H1 (cell line): ENCODE data around the gene MRPL20. TPM values are rescaled to one million over a fixed set of nuclear protein-coding genes. Genes with fewer than 3 reads are reported as not detected.

Experiments
- CTCF ChIA-PET: fragments of 300-600 bp; sonication (Branson Sonifier 250); formaldehyde crosslinking; loops from one replicate; lab custom pipeline; 2021; ENCODE audit not compliant: partially characterized antibody; lab: Charles Lee
- POLR2A ChIA-PET: fragments of 300-600 bp; sonication (Branson Sonifier 250); formaldehyde crosslinking; loops from one replicate; lab custom pipeline; 2021; ENCODE audit warnings: inconsistent platforms; ENCODE audit not compliant: partially characterized antibody; lab: Charles Lee
- DNase-seq, 2 experiments: peaks; one replicate each; pipeline versions ENCODE4 v3.0.0 to v3.0.0-alpha.2; 2010 to 2022; ENCODE audit warnings: low spot score in 2 of 2, low read depth in 1 of 2, mixed read lengths in 1 of 2
- FAIRE-seq: peaks from 2 replicates; lab custom pipeline; 2011; peaks lifted over from hg19 to GRCh38; lab: Jason Lieb, UNC
- H2AFZ ChIP-seq: 2 replicates; pipeline ENCODE4 v1.8.1; 2012; ENCODE audit warnings: low read length, inconsistent platforms
- H2AK5ac ChIP-seq: 2 replicates; pipeline ENCODE4 v1.6.1; 2013; ENCODE audit warnings: low read depth, low read length
- H2BK120ac ChIP-seq: replicated peaks from 2 replicates; pipeline ENCODE3; 2013; ENCODE audit warnings: low read depth, low read length, inconsistent platforms
- H2BK12ac ChIP-seq: 2 replicates; pipeline ENCODE4 v1.6.1; 2013; ENCODE audit warnings: low read depth, low read length
- H2BK15ac ChIP-seq: 2 replicates; pipeline ENCODE4 v1.6.1; 2013; ENCODE audit warnings: low read length
- H2BK20ac ChIP-seq: 2 replicates; pipeline ENCODE4 v1.6.1; 2013; ENCODE audit warnings: low read length
- H2BK5ac ChIP-seq: 2 replicates; pipeline ENCODE4 v1.6.1; 2013; ENCODE audit warnings: low read depth, low read length
- H3K14ac ChIP-seq: 2 replicates; pipeline ENCODE4 v1.6.1; 2013; ENCODE audit warnings: inconsistent platforms; ENCODE audit not compliant: insufficient read length
- H3K18ac ChIP-seq: 2 replicates; pipeline ENCODE4 v1.6.1; 2013; ENCODE audit warnings: low read length; ENCODE audit errors: extremely low read depth
- H3K23ac ChIP-seq: 2 replicates; pipeline ENCODE4 v1.6.1; 2013; ENCODE audit warnings: inconsistent platforms; ENCODE audit not compliant: insufficient read length
- H3K23me2 ChIP-seq: 2 replicates; pipeline ENCODE4 v1.6.1; 2013; ENCODE audit warnings: low read depth, low read length
- H3K27ac ChIP-seq: 2 replicates; pipeline ENCODE4 v1.6.1; 2011; ENCODE audit warnings: low read depth, low read length, inconsistent platforms
- H3K27me3 ChIP-seq, 4 experiments: replicated peaks in 1 of 4; 1 replicate in 1 of 4; 2 replicates in 3 of 4; pipeline versions ENCODE4 v1.6.1 to v1.8.1; 2011 to 2013; ENCODE audit warnings: low read length in 3 of 4, mild to moderate bottlenecking in 3 of 4, inconsistent platforms in 2 of 4, mixed read lengths in 2 of 4, moderate library complexity in 1 of 4; ENCODE audit not compliant: control insufficient read depth in 3 of 4, insufficient read depth in 3 of 4; ENCODE audit errors: extremely low read depth in 1 of 4
- H3K36me3 ChIP-seq, 4 experiments: 2 replicates each; pipeline versions ENCODE4 v1.6.1 to v1.8.1; 2011 to 2013; ENCODE audit warnings: mild to moderate bottlenecking in 4 of 4, low read length in 3 of 4, moderate library complexity in 2 of 4, control low read depth in 1 of 4, inconsistent platforms in 1 of 4; ENCODE audit not compliant: insufficient read depth in 4 of 4, control insufficient read depth in 2 of 4
- H3K4ac ChIP-seq: replicated peaks from 2 replicates; pipeline ENCODE3; 2013; ENCODE audit warnings: low read length, low read depth, mixed read lengths, inconsistent platforms; ENCODE audit not compliant: insufficient read length
- H3K4me1 ChIP-seq, 4 experiments: replicated peaks in 1 of 4; 1 replicate in 1 of 4; 2 replicates in 3 of 4; pipeline versions ENCODE4 v1.6.1 to v1.8.1; 2011 to 2013; ENCODE audit warnings: low read length in 3 of 4, inconsistent platforms in 2 of 4, mixed read lengths in 1 of 4; ENCODE audit not compliant: insufficient read depth in 4 of 4, control insufficient read depth in 3 of 4
- H3K4me2 ChIP-seq, 2 experiments: 2 replicates each; pipeline versions ENCODE4 v1.6.1 to v1.8.1; 2011 to 2013; ENCODE audit warnings: low read depth in 2 of 2, low read length in 2 of 2, control low read depth in 1 of 2, inconsistent platforms in 1 of 2, mild to moderate bottlenecking in 1 of 2; ENCODE audit not compliant: insufficient read depth in 1 of 2
- H3K4me3 ChIP-seq, 4 experiments: fragments of 200-600, 300-600 bp in 1 of 4; sonication (generic), shearing (Covaris generic), sonication (Bioruptor Twin) in 1 of 4; 2 replicates each; pipeline versions ENCODE4 v1.5.1 to v1.8.1; 2011 to 2016; ENCODE audit warnings: low read length in 4 of 4, low read depth in 3 of 4, control low read depth in 2 of 4, inconsistent platforms in 2 of 4, mild to moderate bottlenecking in 2 of 4, mixed read lengths in 1 of 4, moderate library complexity in 1 of 4; ENCODE audit not compliant: insufficient read depth in 2 of 4; ENCODE audit errors: extremely low read depth in 1 of 4
- H3K56ac ChIP-seq: replicated peaks from 2 replicates; pipeline ENCODE3; 2013; ENCODE audit warnings: low read depth, mild to moderate bottlenecking, mixed read lengths, low read length, inconsistent platforms; ENCODE audit not compliant: insufficient read length
- H3K79me1 ChIP-seq: 2 replicates; pipeline ENCODE4 v1.6.1; 2013; ENCODE audit warnings: low read depth, low read length, control low read depth
- H3K79me2 ChIP-seq, 2 experiments: 2 replicates each; pipeline versions ENCODE4 v1.6.1 to v1.8.1; 2012 to 2013; ENCODE audit warnings: low read length in 2 of 2, mild to moderate bottlenecking in 2 of 2, inconsistent platforms in 1 of 2; ENCODE audit not compliant: insufficient read depth in 2 of 2, control insufficient read depth in 1 of 2
- H3K9ac ChIP-seq, 4 experiments: replicated peaks in 1 of 4; 1 replicate in 1 of 4; 2 replicates in 3 of 4; pipeline versions ENCODE4 v1.6.1 to v1.8.1; 2011 to 2013; ENCODE audit warnings: low read depth in 3 of 4, low read length in 3 of 4, control low read depth in 2 of 4, mild to moderate bottlenecking in 2 of 4, moderate library complexity in 2 of 4, inconsistent platforms in 1 of 4; ENCODE audit errors: extremely low read depth in 1 of 4
- H3K9me3 ChIP-seq, 2 experiments: 2 replicates each; pipeline versions ENCODE4 v1.6.1 to v1.8.1; 2012 to 2013; ENCODE audit warnings: mild to moderate bottlenecking in 2 of 2, moderate library complexity in 2 of 2, control low read depth in 1 of 2, inconsistent platforms in 1 of 2, low read depth in 1 of 2, low read length in 1 of 2, mixed read lengths in 1 of 2; ENCODE audit not compliant: insufficient read depth in 2 of 2
- H4K20me1 ChIP-seq, 2 experiments: replicated peaks in 1 of 2; 2 replicates each; pipeline versions ENCODE3 to v1.8.1; 2011 to 2013; ENCODE audit warnings: inconsistent platforms in 2 of 2, low read length in 2 of 2, mild to moderate bottlenecking in 1 of 2; ENCODE audit not compliant: insufficient read depth in 2 of 2, control insufficient read depth in 1 of 2
- H4K5ac ChIP-seq: 2 replicates; pipeline ENCODE4 v1.6.1; 2013; ENCODE audit warnings: low read length, low read depth, mixed read lengths, inconsistent platforms; ENCODE audit not compliant: insufficient read length
- H4K8ac ChIP-seq: 2 replicates; pipeline ENCODE4 v1.8.0; 2013; ENCODE audit warnings: mild to moderate bottlenecking, moderate library complexity, low read length, inconsistent platforms; ENCODE audit not compliant: insufficient read depth; ENCODE audit errors: extremely low read depth
- H4K91ac ChIP-seq: replicated peaks from 2 replicates; pipeline ENCODE3; 2013; ENCODE audit warnings: low read length, mixed read lengths, inconsistent platforms; ENCODE audit not compliant: insufficient read length
- BCL11A ChIP-seq, 2 experiments: IDR thresholded peaks; one replicate each; pipeline ENCODE4 v1.6.1; 2011; ENCODE audit warnings: low read depth in 2 of 2, low read length in 2 of 2, mild to moderate bottlenecking in 2 of 2
- BRCA1 ChIP-seq: IDR thresholded peaks from 2 replicates; pipeline ENCODE4 v1.6.1; 2012; ENCODE audit warnings: low read depth, low read length, improper control_type of control experiment
- FOSL1 ChIP-seq: IDR thresholded peaks from 2 replicates; pipeline ENCODE4 v1.6.1; 2011; ENCODE audit warnings: mild to moderate bottlenecking, low read depth, low read length, moderate library complexity; ENCODE audit not compliant: insufficient read depth
- HDAC2 ChIP-seq, 2 experiments: fragments of 300-600 bp in 1 of 2; sonication (generic) in 1 of 2; IDR thresholded peaks; 2 replicates each; pipeline ENCODE4 v1.6.1; 2011 to 2012; ENCODE audit warnings: low read depth in 2 of 2, low read length in 2 of 2, mild to moderate bottlenecking in 2 of 2, moderate library complexity in 2 of 2, borderline replicate concordance in 1 of 2, inconsistent platforms in 1 of 2
- KDM1A ChIP-seq: fragments of 200-600, 300-600 bp; sonication (generic); IDR thresholded peaks from 2 replicates; pipeline ENCODE4 v1.7.1; 2016; ENCODE audit warnings: mild to moderate bottlenecking, low read length, borderline replicate concordance
- KDM5A ChIP-seq: fragments of 200-600 bp; IDR thresholded peaks from 2 replicates; pipeline ENCODE4 v1.7.1; 2012; ENCODE audit warnings: mild to moderate bottlenecking, low read length, inconsistent platforms, mixed read lengths
- MAX ChIP-seq: IDR thresholded peaks from 2 replicates; pipeline ENCODE4 v1.6.1; 2012; ENCODE audit warnings: inconsistent platforms
- POU5F1 ChIP-seq: IDR thresholded peaks from 2 replicates; pipeline ENCODE4 v1.6.1; 2011; ENCODE audit warnings: low read depth, mild to moderate bottlenecking, low read length, moderate library complexity
- RXRA ChIP-seq: IDR thresholded peaks from 2 replicates; pipeline ENCODE4 v1.6.1; 2011; ENCODE audit warnings: low read depth, mild to moderate bottlenecking, low read length, moderate library complexity; ENCODE audit not compliant: insufficient read depth
- TBP ChIP-seq: IDR thresholded peaks from 2 replicates; pipeline ENCODE4 v1.6.1; 2011; ENCODE audit warnings: low read depth, low read length, improper control_type of control experiment
- WGBS, 2 experiments: shearing (Covaris generic) in 1 of 2; methylation state at CpG; one replicate each; pipeline versions ENCODE4 v1.1.6 to v1.1.7; 2013 to 2015; ENCODE audit warnings: low lambda C conversion rate in 2 of 2, mixed read lengths in 2 of 2, inconsistent platforms in 1 of 2, low coverage in 1 of 2, missing lambda C conversion rate in 1 of 2; ENCODE audit not compliant: insufficient replicate concordance in 2 of 2, insufficient coverage in 1 of 2, insufficient read length in 1 of 2; ENCODE audit errors: extremely low coverage in 1 of 2, missing lambda C conversion rate in 1 of 2; 5-methylcytosine and 5-hydroxymethylcytosine counted together
- polyA plus RNA-seq, 7 experiments: library from polyadenylated mRNA; depleted of rRNA in 3 of 7; stranded (reverse) in 5 of 7; unstranded in 2 of 7; fragments of >200 nt in 5 of 7; fragments of 200-250 nt in 2 of 7; gene quantifications; 1 replicate in 5 of 7; 2 replicates in 1 of 7; 4 replicates in 1 of 7; pipeline versions ENCODE4 v1.2.1 to v1.2.3, GENCODE V29; 2011 to 2013; ENCODE audit warnings: missing spikeins in 2 of 7, mixed read lengths in 2 of 7
- total RNA-seq: library from RNA; stranded (reverse); fragmentation: NEBNext Ultra II Directional; extraction: Animal tissue kit (Norgen Biotek cat#: 25700); gene quantifications from 2 replicates; pipeline ENCODE4 v1.2.1, GENCODE V29; 2021

The MRPL20 gene
- total and polyA plus RNA-seq, 2 of the 8 experiments (the other 6 are each of a cell fraction or from before 2014, with no cell fraction given) = 126 to 151 TPM

- Histone ChIP-seq H4K91ac (peak within 1 kb of the TSS; percentile 18), H3K56ac (no peak within 1 kb of the TSS), H2BK15ac (peak within 1 kb of the TSS; percentile 81; the same call in 1 of the 2 replicates), H4K20me1 (no peaks in the 10 kb centered on the region), H2AK5ac (peak within 1 kb of the TSS; percentile 54; the same call in 1 of the 2 replicates), H3K36me3 (no peaks in the 10 kb centered on the region), H3K27me3 (no peaks in the 10 kb centered on the region; a peak in 2 of 7 replicates), H2BK5ac (peak within 1 kb of the TSS; percentile 77), H3K23ac (no peak within 1 kb of the TSS), H3K23me2 (peaks cover 9% of the 10 kb centered on the region; the same call in 1 of the 2 replicates), H3K4me1 (peaks cover 0 to 37% (median 31%) of the 10 kb centered on the region in 4 experiments; a peak in 6 of 7 replicates), H3K79me1 (no peaks in the 10 kb centered on the region), H3K27ac (peak within 1 kb of the TSS; percentile 2; the same call in 1 of the 2 replicates), H4K8ac (peak within 1 kb of the TSS; percentile 86)
- 75% methylated on average over 12 of the region's 18 CpGs; no CpG with 5 or more reads in 1 of the 2 experiments for WGBS, 2 experiments
- no peak for FAIRE-seq
- TF ChIP-seq KDM1A = no peak
- TF ChIP-seq HDAC2 (IDR thresholded peaks at IDR 0.05; ENCODE audit: borderline replicate concordance in 1 of 2, low read depth in 2 of 2, low read length in 2 of 2) = no peak
- no peak for TF ChIP-seq MAX
- no peak for TF ChIP-seq BCL11A (IDR thresholded peaks at IDR 0.05; ENCODE audit: low read depth in 2 of 2, low read length in 2 of 2)
- TF ChIP-seq RXRA = no peak
- no peak for TF ChIP-seq TBP
- TF ChIP-seq POU5F1 = no peak
- TF ChIP-seq FOSL1 = no peak
- no peak for TF ChIP-seq BRCA1
- no peak for TF ChIP-seq KDM5A
- TF ChIP-seq, all 59 proteins: peak for 0
- Histone ChIP-seq H2BK120ac (peak within 1 kb of the TSS; percentile 64), H3K4me3 (peak within 1 kb of the TSS in 1 of 4 experiments; percentile 7; a peak in 1 of 8 replicates), H4K5ac (peak within 1 kb of the TSS; percentile 48), H3K9me3 (no peaks in the 10 kb centered on the region), H3K4me2 (peak within 1 kb of the TSS; percentile 44 to 58; a peak in 3 of 4 replicates), H3K14ac (no peak within 1 kb of the TSS), H2BK20ac (peak within 1 kb of the TSS; percentile 24; the same call in 1 of the 2 replicates), H3K18ac (peak within 1 kb of the TSS; percentile 71), H3K79me2 (no peaks in the 10 kb centered on the region), H2BK12ac (peak within 1 kb of the TSS; percentile 87; the same call in 1 of the 2 replicates), H2AFZ (no peak within 1 kb of the TSS), H3K4ac (peak within 1 kb of the TSS; percentile 69), H3K9ac (peak within 1 kb of the TSS in 2 of 4 experiments; percentile 1 to 85; a peak in 1 of 7 replicates)
- POLR2A ChIA-PET = interaction anchor here (0.6 to 22.9 kb wide), 9 partner anchors 7 to 76 kb away, joined by 3 to 515 read pairs (median 7); partner anchors contain the start of genes CCNL2, MRPL20 and VWA1
- DNase-seq = peak in 1 of 2 experiments; percentile 44
- CTCF ChIA-PET = interaction anchor here (0.9 to 1.6 kb wide), 5 partner anchors 8 to 83 kb away, joined by 3 to 4 read pairs (median 3); no protein-coding TSS in a partner anchor
Measured at GRCh38 chr1:1421147-1421906, 14.2 kb upstream of the MRPL20 start, which contains the start of gene ANKRD65. ANKRD65 (minus strand) TSS chr1:1421276; CDS start chr1:1421005, 271 bp downstream.
